ENCODE results near the gene SEZ6.

DNA sequence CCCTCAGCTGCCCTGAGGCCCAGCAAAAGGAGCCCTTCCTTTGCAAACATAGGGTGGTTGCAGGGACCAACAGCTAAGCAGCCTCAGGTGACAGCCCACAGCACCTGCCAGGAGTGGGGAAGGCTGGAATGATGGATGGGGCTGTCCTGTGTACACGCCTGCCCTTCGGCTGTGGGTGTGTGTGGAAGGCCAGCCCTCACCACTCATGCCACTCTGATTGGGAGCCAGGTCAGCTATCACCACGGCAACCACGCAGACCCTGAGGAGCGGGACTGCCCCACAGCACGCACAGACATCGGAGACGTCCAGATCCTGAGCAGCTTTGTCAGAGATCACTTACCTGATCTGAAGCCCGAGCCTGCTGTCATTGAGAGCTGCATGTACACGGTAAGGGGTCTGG, 49.0 kb upstream of the SEZ6 start:
- TF ChIP-seq, protein P1, sequence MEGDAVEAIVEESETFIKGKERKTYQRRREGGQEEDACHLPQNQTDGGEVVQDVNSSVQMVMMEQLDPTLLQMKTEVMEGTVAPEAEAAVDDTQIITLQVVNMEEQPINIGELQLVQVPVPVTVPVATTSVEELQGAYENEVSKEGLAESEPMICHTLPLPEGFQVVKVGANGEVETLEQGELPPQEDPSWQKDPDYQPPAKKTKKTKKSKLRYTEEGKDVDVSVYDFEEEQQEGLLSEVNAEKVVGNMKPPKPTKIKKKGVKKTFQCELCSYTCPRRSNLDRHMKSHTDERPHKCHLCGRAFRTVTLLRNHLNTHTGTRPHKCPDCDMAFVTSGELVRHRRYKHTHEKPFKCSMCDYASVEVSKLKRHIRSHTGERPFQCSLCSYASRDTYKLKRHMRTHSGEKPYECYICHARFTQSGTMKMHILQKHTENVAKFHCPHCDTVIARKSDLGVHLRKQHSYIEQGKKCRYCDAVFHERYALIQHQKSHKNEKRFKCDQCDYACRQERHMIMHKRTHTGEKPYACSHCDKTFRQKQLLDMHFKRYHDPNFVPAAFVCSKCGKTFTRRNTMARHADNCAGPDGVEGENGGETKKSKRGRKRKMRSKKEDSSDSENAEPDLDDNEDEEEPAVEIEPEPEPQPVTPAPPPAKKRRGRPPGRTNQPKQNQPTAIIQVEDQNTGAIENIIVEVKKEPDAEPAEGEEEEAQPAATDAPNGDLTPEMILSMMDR (conservative IDR thresholded peaks at IDR 0.05; ENCODE audit: low read depth, low read length): no peak
- TF ChIP-seq EZH2 (IDR thresholded peaks at IDR 0.05; ENCODE audit: borderline replicate concordance, low read depth, low read length, poor library complexity, severe bottlenecking): no peak
